Measurements from ENCODE around the gene AGPAT3. TPM values are rescaled to one million over a fixed set of nuclear protein-coding genes. Genes with fewer than 3 reads are reported as not detected.
A peak's percentile ranks its signal among the peaks of the same experiment; 100 is the strongest.

The AGPAT3 gene
- total and polyA plus RNA-seq, 10 of the 15 experiments (the other 5 are each of a cell fraction or from before 2014, with no cell fraction given), result 1.2 to 110 (median 30.8) TPM

DNA sequence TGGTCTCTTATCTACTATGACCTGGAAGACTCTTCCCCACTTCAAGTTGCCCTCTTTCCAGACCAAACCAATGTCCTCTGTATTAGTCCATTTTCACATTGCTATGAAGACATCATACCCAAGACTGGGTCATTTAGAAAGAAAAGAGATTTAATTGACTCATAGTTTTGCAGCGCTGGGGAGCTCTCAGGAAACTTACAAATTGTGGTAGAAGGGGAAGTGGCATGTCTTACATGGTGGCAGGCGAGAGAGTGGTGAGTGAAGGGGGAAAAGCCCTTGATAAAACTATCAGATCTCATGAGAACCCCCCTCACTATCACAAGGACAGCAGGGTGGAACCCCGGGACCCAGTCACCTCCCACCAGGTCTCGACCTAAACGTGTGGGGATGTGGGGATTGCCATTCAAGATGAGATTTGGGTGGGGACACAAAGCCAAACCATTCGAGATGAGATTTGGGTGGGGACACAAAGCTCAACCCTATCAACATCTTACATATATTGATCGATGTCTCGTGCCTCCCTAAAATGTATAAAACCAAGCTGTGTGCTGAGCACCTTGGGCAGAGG, 14.2 kb upstream of the AGPAT3 start:
- POLR2A ChIA-PET, result no interaction called here
- H2AFZ ChIP-seq (ENCODE audit: control insufficient read depth, low read depth, low read length), result no peak overlapping the region
- intact Hi-C loops (cut with micrococcal nuclease; ENCODE audit: unreplicated experiment), result no loop called here
- no peaks in the 10 kb centered on the region for H3K79me2 ChIP-seq (ENCODE audit: control insufficient read depth, insufficient read depth, low read length)
- no peak overlapping the region for H3K4me3 ChIP-seq
- 38% methylated on average over 8 of the region's 8 CpGs for WGBS (ENCODE audit: insufficient coverage, insufficient replicate concordance, low lambda C conversion rate, missing lambda C conversion rate)
- FAIRE-seq (no peak), ATAC-seq (no peak), DNase-seq (ENCODE audit: low read depth, low spot score) (no peak)
- SMC1A ChIA-PET (ENCODE audit: uncharacterized antibody, unreplicated experiment), result interaction anchor here (1.4 kb wide), 1 partner anchor 14 kb away, joined by 5 read pairs; no protein-coding TSS in a partner anchor
- no peaks in the 10 kb centered on the region for H3K36me3 ChIP-seq (ENCODE audit: control insufficient read depth in 2 of 2, insufficient read depth in 2 of 2, low read length in 1 of 2)
- TF ChIP-seq CHD4 (IDR thresholded peaks at IDR 0.05) (no peak), TAF1 (IDR thresholded peaks at IDR 0.05; ENCODE audit: borderline replicate concordance, low read depth, low read length) (no peak), RUNX3 (IDR thresholded peaks at IDR 0.05; ENCODE audit: low read length) (peak; percentile 16; the same call in 1 of the 2 replicates), SIN3A (IDR thresholded peaks at IDR 0.05; ENCODE audit: low read depth, low read length) (no peak), NR2F1 (conservative IDR thresholded peaks at IDR 0.05) (no peak), SPI1 (IDR thresholded peaks at IDR 0.05; ENCODE audit: borderline replicate concordance, insufficient read depth, low read depth, low read length) (peak; percentile 44; the same call in 1 of the 2 replicates), MTA2 (IDR thresholded peaks at IDR 0.05; ENCODE audit: low read depth) (no peak), CBX5 (IDR thresholded peaks at IDR 0.05; ENCODE audit: low read depth) (peak; percentile 58; the same call in 1 of the 2 replicates)
- TF ChIP-seq, protein P1, sequence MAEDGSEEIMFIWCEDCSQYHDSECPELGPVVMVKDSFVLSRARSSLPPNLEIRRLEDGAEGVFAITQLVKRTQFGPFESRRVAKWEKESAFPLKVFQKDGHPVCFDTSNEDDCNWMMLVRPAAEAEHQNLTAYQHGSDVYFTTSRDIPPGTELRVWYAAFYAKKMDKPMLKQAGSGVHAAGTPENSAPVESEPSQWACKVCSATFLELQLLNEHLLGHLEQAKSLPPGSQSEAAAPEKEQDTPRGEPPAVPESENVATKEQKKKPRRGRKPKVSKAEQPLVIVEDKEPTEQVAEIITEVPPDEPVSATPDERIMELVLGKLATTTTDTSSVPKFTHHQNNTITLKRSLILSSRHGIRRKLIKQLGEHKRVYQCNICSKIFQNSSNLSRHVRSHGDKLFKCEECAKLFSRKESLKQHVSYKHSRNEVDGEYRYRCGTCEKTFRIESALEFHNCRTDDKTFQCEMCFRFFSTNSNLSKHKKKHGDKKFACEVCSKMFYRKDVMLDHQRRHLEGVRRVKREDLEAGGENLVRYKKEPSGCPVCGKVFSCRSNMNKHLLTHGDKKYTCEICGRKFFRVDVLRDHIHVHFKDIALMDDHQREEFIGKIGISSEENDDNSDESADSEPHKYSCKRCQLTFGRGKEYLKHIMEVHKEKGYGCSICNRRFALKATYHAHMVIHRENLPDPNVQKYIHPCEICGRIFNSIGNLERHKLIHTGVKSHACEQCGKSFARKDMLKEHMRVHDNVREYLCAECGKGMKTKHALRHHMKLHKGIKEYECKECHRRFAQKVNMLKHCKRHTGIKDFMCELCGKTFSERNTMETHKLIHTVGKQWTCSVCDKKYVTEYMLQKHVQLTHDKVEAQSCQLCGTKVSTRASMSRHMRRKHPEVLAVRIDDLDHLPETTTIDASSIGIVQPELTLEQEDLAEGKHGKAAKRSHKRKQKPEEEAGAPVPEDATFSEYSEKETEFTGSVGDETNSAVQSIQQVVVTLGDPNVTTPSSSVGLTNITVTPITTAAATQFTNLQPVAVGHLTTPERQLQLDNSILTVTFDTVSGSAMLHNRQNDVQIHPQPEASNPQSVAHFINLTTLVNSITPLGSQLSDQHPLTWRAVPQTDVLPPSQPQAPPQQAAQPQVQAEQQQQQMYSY (CRISPR knock-in tag; IDR thresholded peaks at IDR 0.05), result no peak
- TF ChIP-seq, protein P2, sequence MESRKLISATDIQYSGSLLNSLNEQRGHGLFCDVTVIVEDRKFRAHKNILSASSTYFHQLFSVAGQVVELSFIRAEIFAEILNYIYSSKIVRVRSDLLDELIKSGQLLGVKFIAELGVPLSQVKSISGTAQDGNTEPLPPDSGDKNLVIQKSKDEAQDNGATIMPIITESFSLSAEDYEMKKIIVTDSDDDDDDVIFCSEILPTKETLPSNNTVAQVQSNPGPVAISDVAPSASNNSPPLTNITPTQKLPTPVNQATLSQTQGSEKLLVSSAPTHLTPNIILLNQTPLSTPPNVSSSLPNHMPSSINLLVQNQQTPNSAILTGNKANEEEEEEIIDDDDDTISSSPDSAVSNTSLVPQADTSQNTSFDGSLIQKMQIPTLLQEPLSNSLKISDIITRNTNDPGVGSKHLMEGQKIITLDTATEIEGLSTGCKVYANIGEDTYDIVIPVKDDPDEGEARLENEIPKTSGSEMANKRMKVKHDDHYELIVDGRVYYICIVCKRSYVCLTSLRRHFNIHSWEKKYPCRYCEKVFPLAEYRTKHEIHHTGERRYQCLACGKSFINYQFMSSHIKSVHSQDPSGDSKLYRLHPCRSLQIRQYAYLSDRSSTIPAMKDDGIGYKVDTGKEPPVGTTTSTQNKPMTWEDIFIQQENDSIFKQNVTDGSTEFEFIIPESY (IDR thresholded peaks at IDR 0.05), result no peak
- H3K4me2 ChIP-seq (ENCODE audit: control insufficient read depth, insufficient read depth), result no peak overlapping the region
- CTCF ChIA-PET, result no interaction called here
- H3K9me3 ChIP-seq (replicated peaks; ENCODE audit: control insufficient read depth, insufficient read depth, low read length), result peaks cover 6% of the 10 kb centered on the region; the same call in 2 of the 3 replicates
- no TSS peak for BruUV-seq (replicated peaks)
- RAD21 ChIA-PET (ENCODE audit: unreplicated experiment), result no interaction called here
- peaks cover 12% of the 10 kb centered on the region for H3K4me1 ChIP-seq (ENCODE audit: control insufficient read depth, insufficient read depth, low read length)
- in situ Hi-C loops (cut with MboI), result no loop called here
- no peaks in the 10 kb centered on the region for H4K20me1 ChIP-seq (ENCODE audit: control insufficient read depth, insufficient read depth)
- no peak overlapping the region for H3K27ac ChIP-seq (ENCODE audit: control insufficient read depth, insufficient read depth)
- H3K27me3 ChIP-seq (replicated peaks in 1 of 2; ENCODE audit: control insufficient read depth in 2 of 2, insufficient read depth in 2 of 2, low read length in 1 of 2), result no peaks in the 10 kb centered on the region
- H3K9ac ChIP-seq (ENCODE audit: control insufficient read depth, insufficient read depth, low read length), result no peak overlapping the region
